Aorta (tissue), 4 donors: Measurements from ENCODE around the gene UFSP2. TPM values are rescaled to one million over a fixed set of nuclear protein-coding genes. Genes with fewer than 3 reads are reported as not detected.

Experiments used
- polyA plus RNA-seq, 2 donors: library from polyadenylated mRNA; stranded (reverse); fragments of 200-250 nt; gene quantifications; one replicate each; pipeline ENCODE4 v1.2.3, GENCODE V29; 2013
- total RNA-seq, 2 donors: library from RNA; stranded (reverse); fragmentation: NEBNext Ultra II Directional; extraction: Animal tissue kit (Norgen Biotek cat#: 25700); gene quantifications; one replicate each; pipeline ENCODE4 v1.2.1, GENCODE V29; 2021
- donor health status: healthy with polysubstance abuse.
- donor health status: Bipolar disorder and iron deficiency.
- donor health status: DM: no; HTN: no; CAD: no.
- donor health status: DM: yes; HTN: yes; CAD: no.

Gene UFSP2
- total and polyA plus RNA-seq, 4 donors, result 29.5 to 46.5 (median 38.7) TPM

Other genes with a start within 250 kb of the UFSP2 start
- 10 to 100 TPM; 49.8 to 58.4 TPM for gene CFAP97, start 222.0 kb downstream of the UFSP2 start, total RNA-seq
- 10 to 100 TPM; 16.6 to 24.0 TPM for gene CFAP97, start 222.0 kb downstream of the UFSP2 start, polyA plus RNA-seq
- gene SNX25, start 216.4 kb downstream of the UFSP2 start, total RNA-seq, result 10 to 100 TPM; 36.2 to 44.7 TPM
- 10 to 100 TPM in 1 of 2 donors, 1 to 10 TPM in 1; 8.6 to 12.7 TPM for gene SNX25, start 216.4 kb downstream of the UFSP2 start, polyA plus RNA-seq
- gene LRP2BP, start 30.0 kb downstream of the UFSP2 start, total RNA-seq, result 1 to 10 TPM; 1.8 to 2.8 TPM
- 1 to 10 TPM; 1.1 to 3.4 TPM for gene LRP2BP, start 30.0 kb downstream of the UFSP2 start, polyA plus RNA-seq
- gene ANKRD37, start 29.1 kb downstream of the UFSP2 start, total RNA-seq, result 10 to 100 TPM; 22.2 to 38.6 TPM
- 10 to 100 TPM; 18.9 to 40.5 TPM for gene ANKRD37, start 29.1 kb downstream of the UFSP2 start, polyA plus RNA-seq
- 1 to 10 TPM; 3.0 to 3.8 TPM for gene CCDC110, start 45.8 kb upstream of the UFSP2 start, total RNA-seq
- gene CCDC110, start 45.8 kb upstream of the UFSP2 start, polyA plus RNA-seq, result 1 to 10 TPM; 1.5 to 5.3 TPM
- 100 to 1,000 TPM; 411 to 805 TPM for gene PDLIM3, start 109.5 kb upstream of the UFSP2 start, total RNA-seq
- gene PDLIM3, start 109.5 kb upstream of the UFSP2 start, polyA plus RNA-seq, result 100 to 1,000 TPM; 299 to 481 TPM